Measurements from ENCODE around the gene DNAJC16.
"Not testable (repeated sequence)": the region's sequence is repeated elsewhere in the genome, so short reads cannot be mapped to it uniquely, and the experiment has no call there.

Gene DNAJC16

GRCh38 chr1:15598436-15598835, 71.8 kb downstream of the DNAJC16 start:
- H3K27ac ChIP-seq = no peak overlapping the region
- TF ChIP-seq ZFX (IDR thresholded peaks at IDR 0.05) (no peak), CTCF (conservative IDR thresholded peaks at IDR 0.05) (no peak)

GRCh38 chr1:15603050-15603965, 76.7 kb downstream of the DNAJC16 start:
- H3K27ac ChIP-seq = peak overlapping the region; percentile 41; the same call in 1 of the 2 replicates
- TF ChIP-seq CTCF (conservative IDR thresholded peaks at IDR 0.05) = no peak

GRCh38 chr1:15603966-15604282, 77.3 kb downstream of the DNAJC16 start:
- not testable (repeated sequence) for H3K27ac ChIP-seq

- H3K27ac ChIP-seq = not testable (repeated sequence)
Measured at GRCh38 chr1:15604400-15604799, 77.8 kb downstream of the DNAJC16 start.

- TF ChIP-seq ZFX (IDR thresholded peaks at IDR 0.05) = no peak
- no peak for TF ChIP-seq CTCF (conservative IDR thresholded peaks at IDR 0.05)
- H3K27ac ChIP-seq = no peak overlapping the region
Measured at GRCh38 chr1:15605398-15606383, 79.0 kb downstream of the DNAJC16 start.

GRCh38 chr1:15609631-15610030, 83.0 kb downstream of the DNAJC16 start:
- no peak overlapping the region for H3K27ac ChIP-seq
- no peak for TF ChIP-seq ZFX (IDR thresholded peaks at IDR 0.05)
- TF ChIP-seq CTCF (conservative IDR thresholded peaks at IDR 0.05) = no peak

GRCh38 chr1:15610167-15610566, 83.5 kb downstream of the DNAJC16 start:
- no peak overlapping the region for H3K27ac ChIP-seq
- no peak for TF ChIP-seq CTCF (conservative IDR thresholded peaks at IDR 0.05)
- no peak for TF ChIP-seq ZFX (IDR thresholded peaks at IDR 0.05)

Measured in C4-2B (cell line).